Measurements from ENCODE around the gene EXOC1. TPM values are rescaled to one million over a fixed set of nuclear protein-coding genes. Genes with fewer than 3 reads are reported as not detected.
A peak's percentile ranks its signal among the peaks of the same experiment; 100 is the strongest.
"Not testable (repeated sequence)": the region's sequence is repeated elsewhere in the genome, so short reads cannot be mapped to it uniquely, and the experiment has no call there.

EXOC1 gene
- polyA plus RNA-seq, 5 donors = 36.6 to 64.0 (median 51.3) TPM

DNA sequence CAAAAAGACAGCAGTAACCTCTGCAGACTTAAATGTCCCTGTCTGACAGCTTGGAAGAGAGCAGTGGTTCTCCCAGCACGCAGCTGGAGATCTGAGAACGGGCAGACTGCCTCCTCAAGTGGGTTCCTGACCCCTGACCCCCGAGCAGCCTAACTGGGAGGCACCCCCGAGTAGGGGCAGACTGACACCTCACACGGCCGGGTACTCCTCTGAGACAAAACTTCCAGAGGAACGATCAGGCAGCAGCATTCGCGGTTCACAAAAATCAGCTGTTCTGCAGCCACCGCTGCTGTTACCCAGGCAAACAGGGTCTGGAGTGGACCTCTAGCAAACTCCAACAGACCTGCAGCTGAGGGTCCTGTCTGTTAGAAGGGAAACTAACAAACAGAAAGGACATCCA, 11.1 kb upstream of the EXOC1 start:
- not testable (repeated sequence) for DNase-seq

DNA sequence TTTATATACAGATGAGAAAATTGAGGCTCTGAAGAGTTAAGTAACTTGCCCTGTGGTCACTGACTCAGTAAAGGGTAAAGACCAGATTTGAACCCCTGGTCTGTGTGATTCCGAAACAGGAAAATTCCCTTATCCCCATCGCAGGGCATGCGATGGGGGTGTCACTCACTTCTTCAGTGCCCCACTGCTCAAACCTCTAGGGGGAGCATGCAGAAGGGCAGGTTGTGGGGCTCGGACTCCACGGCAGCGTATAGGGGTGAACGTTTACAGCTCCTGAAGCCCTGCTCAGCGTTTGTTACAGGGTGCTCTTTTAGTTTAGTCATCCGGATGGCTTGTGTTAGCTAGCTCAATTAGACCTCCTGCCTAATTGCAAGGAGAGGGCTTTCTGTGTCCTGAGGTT, 3.7 kb upstream of the EXOC1 start:
- no peak for DNase-seq

DNA sequence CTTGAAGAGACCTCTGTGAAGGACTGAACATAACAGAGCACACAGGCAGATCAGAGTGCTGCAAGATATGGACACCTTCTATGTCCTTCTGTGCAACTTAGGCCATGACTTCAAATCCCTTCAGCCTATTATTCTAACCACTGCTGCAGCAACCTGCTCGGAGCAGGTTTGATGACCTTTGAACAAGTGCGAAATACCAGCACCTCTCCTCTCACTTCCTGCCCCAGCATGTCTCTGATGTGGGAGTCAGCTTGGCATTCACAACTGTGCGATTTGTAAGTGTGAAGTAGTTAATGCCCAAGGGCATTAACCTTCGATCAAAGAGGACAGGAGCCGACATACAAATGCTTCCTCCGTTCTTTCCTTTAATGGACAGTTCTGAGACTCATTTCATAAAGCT, 1.6 kb upstream of the EXOC1 start:
- no peak for DNase-seq

DNA sequence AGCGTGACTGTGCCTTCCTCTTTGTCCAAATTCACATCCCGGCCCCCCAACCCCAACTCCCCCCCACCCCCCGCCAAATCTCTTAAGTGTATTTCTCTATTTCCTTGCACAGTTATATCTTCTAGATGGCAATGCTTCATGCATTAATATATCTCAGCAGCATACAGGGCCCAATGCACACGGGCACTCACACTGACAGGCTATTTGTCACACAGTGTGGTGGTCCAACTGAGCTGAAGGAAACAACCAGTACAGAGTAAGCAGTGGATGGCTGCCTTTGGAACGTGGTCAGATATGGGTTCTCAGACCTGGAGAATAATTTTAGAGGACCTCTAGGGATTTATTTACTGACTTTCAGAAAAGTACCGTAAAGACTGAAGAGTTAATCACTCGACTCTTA, 681 bp downstream of the EXOC1 start:
- no peak for DNase-seq

DNA sequence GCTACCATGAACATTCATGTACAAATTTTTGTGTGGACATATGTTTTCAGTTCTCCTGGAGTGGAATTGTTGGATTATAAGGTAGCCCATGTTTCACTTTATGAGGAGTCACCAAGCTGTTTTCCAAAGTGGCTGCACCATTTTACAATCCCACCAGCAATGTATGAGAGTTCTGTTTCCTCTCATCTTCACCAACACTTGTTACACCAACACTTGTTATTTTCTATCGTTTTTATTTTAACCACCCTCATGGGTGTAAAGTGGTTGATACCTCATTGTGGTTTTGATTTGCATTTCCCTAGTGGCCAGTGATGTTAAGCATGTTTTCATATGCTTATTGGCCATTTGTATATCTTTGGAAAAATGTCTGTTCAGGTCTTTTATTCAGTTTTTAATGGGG, 4.1 kb downstream of the EXOC1 start:
- DNase-seq = no peak

DNA sequence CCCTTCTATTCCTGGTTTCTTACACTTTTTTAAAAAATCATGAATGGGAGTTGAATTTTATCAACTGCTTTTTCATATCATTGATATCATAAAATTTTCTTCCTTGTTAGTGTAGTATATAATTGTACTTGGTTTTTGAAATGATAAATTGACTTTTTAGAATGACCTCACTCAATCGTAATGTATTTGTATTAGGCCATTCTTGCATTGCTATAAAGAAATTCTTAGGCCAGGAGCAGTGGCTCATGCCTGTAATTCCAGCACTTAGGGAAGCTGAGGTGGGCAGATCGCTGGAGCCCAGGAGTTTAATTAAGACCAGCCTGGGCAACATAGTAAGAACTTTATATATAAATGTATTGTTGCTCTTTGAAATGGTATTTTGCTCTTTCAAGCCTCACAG, 6.3 kb downstream of the EXOC1 start:
- no peak for DNase-seq

DNA sequence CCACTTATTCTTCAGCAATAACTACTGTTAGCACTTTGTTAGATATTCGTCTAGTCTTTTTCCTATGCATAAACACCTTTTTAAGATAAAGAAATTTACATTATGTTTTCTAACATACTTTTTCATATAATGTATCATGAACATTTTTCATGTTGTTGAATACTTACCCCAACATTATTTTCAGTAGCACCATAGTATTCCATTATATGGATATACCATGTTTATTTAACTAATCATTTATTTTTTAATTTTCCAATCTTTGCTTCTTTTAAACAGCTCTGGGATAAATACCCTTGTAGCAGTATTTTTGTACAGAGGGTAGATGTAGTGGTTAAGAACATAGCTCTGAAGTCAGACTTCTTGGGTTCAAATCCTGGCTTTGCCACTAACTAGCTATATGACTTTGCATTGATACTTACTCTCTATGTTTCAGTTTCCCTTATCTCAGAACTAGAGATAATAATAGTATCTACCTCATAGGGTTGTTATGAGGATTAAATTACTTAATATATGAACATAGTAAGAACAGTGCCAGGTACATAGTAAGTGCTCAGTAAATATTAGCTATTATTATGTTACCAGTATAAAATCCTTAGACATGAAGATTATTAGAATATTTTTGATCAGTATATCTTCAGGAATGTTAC, 11.3 kb downstream of the EXOC1 start:
- DNase-seq = no peak

DNA sequence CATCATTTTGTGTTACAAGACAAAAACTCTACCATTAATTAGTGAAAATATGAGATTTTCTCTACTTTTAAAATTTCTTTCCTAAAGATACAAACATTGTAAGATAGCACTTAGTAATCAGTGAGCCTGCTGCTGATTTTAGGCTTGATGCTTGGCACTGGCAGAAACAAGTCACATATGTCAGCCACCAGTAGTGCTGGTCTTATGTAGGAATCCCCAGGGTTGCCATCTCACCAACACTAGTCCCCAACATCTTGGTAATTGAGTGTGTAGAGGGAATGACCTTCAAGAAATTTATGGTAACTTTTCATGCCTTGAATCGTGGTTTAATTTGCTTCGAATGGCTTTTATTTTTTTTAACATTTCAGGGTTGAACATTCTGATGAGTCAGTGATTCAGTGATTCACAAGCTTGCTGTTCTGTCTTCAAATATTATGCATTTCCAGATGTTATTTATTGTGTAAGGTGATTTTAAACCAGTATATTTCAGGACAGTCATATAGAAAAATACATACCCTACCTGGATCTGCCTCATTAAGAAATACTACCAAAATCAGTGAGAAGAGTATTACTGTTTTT, 11.9 kb downstream of the EXOC1 start:
- no peak for DNase-seq

DNA sequence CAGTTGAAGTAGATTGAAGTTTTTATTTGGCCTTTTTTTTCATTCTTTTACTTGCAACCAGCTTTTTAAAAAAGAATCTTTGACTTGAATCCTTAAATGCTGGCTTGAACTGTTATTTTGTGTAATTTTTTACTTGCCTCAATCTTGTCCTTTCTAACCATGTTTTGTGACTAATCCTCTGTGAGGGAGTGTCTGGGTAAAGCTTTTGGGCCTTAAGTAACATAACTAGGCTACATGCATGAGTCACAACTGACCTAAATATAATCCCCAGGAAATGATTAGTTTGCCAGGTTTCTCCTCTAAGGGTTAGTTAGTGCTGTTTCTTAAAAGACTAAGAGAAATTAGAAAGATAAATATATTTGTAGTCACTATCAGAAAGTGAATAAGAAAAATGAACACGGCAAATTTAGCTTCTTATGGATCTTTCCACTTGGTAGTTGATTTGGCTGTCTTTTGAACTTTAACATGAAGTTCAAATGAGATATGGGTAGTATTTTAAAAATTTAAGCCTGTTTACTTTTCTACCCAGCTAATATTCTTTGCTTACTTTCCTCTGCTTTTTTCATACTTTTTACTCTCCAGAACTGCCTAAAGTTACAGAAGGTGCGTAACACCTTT, 13.0 kb downstream of the EXOC1 start:
- DNase-seq = no peak

DNA sequence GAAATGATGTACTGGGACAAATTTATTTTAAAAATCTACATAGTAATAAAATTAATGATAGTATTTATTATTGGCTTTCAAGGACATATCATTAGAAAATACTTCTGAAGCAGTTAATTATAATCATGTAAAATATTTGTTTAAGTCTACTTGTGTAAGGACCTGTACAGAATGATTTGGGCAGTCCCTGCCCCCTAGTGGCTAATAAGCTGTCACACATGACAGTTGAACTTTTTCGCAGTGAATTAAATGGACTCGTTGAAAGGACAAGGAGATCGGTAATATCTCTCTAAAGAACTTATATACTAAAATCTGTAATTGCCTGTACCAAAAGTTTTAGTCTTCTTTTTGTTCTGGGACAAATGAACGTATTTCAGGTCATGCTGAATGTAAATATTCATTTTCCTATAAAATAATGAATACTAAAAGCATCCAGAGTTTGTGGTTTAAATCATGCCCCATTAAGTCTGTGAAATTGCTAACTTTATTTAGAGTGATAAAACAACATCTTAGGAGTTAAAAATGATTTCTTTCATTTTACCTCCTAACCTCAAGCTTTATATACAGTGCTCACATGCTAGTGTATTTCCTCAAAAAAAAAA, 13.6 kb downstream of the EXOC1 start:
- DNase-seq = peak; percentile 10 to 30

DNA sequence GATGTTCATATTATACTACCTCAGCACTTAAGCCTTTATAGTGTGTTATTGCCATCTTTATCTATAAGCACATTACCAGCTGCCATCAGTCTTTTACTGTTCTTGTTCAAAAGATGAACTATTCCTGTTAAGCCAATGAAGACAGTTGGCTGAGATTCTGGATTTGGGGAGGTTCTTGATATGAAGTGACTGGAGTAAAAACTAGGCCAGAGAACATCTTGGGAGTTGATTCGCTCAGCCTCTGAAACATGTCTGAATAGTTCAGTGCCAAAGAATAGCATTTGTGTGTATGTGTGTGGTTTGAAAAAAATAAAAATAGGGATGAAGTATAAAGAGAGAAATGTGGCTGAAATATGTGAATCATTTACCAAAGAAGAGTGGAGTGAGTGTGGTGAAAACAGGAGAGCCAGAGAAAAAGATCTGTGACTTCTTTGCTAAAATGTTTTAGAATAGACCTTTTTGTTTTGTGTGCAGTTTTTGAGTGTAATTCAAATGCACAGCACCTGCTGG, 15.2 kb downstream of the EXOC1 start:
- no peak for DNase-seq

DNA sequence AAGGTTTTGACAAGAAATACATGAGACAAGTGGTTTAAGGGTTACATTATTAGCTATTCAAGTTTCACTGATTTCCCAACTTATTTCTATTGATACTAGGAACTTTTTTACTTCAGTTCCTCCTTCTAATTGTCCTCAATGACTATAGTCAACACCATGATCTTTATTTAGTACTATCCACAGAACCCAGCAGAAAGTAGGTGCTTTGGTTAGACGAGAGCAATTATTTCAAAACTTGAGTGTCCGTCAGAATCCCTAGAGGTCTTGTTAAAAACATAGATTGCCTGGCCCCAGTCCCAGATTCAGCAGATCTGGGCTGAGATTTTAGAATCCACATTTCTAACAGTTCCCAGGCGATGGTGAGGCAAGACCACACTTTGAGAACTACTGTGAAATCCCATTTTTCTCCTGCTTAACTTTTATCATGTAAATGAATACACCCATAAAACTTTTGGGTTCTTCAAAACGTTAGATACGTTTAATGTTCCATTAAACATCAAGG, 17.9 kb downstream of the EXOC1 start:
- no peak for DNase-seq

DNA sequence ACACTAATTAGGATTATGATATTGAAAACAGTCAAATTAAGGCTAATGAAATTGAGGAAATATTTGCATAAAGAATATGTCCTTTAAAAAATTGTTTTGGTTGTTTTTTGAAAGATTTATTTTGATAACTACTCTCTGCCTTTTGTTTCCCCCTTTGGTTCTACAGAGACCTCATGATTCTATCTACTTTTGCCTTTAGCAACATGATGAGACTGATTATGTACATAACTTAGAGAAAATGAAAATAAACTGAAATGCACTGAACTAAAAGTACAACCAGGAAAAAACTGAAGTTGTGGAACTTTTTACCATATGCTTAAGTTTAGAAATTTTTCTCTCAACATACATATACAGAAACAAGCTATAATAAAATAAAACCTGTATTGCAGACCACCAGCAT, 21.4 kb downstream of the EXOC1 start:
- no peak for DNase-seq

DNA sequence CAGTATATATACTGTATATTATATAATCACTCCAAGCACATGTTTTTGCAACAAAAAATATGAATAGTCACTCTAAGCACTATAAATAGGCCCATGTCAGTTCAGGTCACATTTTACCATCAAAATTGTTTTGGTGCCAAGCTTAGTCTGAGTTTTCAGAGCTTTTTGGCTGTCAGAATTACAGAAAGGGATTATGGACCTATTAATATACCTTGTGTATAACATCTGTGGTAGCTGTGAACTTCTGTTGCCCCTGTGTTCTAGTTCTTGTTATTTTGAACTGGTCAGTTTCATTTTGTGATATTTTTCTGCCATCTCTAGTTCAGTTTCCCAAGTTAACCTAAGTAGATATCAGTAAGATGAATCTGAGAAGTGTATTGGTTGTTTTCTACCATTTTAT, 22.9 kb downstream of the EXOC1 start:
- DNase-seq = no peak

DNA sequence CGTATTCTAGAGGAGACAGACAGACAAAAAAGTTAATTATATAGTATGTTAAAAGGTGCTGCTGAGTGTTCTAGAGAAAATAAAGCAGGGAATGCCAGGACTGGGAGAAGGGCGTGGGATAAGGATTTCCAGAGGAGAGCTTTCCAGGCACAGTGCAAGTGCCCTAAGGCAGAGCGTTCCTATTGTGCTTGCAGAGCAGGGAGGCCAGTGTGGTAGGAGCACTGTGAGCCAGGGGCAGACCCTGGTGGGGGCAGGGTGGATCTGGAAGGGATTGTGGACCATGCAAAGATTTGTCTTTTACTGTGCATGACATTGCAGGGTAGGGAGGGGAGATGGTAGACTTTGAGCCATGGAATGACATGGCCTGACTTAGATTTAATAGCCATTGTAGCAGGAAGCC, 25.8 kb downstream of the EXOC1 start:
- DNase-seq = no peak

DNA sequence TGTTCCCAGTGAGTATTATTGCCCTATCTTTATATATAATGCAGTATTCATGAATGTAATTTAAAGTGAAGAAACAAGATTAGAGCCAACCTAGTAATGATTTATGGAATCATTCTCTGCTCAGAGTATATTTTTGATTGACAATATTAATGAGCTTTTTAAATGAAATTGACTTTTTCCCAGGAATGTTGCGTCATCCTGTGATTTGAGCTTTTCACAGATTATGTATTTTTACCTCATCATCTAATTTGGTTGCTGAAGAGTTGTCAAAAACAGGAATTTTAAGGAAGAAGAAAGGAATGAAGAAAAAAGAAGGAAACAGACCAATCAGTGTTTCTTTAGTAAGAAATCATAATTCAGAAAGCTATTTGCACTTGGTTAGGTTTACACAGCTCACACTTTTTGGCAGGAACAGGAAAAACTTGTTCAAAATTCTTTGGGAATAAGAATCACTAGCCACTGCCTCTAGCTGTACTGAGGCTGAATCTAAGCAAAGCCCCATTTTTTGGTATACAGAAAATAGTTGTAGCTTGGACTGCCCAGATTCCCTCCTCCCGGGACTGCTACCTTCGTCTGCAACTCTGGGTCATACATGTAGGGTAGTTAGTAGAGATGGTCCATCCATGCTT, 27.3 kb downstream of the EXOC1 start:
- DNase-seq = no peak

DNA sequence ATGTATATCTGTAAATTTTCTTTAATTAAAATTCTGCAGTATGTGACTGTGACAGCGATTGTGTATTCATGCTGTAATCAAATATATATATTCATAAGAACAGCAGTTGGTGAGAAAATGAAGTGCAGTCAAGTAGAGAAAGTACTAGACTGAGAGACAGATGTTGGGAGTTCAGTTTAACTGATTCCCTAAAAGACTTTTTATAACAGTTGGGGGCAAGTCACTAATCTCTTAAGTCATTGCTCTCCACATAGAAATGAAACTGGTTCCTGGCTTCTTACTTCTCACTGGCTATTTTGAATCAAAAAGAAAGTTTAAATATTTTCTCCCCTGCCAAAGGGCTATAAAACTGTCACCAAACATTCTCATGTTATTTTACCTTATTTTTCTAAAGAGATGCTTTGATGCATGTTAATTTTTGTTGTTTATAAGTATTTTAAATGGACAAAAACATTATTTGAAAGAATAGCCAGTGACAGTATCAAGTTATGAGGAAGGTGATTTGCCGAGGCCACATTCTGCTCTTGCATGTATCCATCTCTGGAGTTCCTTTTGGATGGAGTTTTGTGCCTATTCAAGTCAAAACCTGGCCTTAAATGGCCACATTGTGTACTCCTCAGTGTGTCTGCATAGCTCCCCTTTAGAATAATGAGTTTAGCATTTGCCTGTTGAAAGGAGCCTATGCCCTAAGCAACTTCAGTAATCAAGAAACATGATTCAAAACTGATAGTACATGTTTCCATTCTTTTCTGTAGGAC, 30.8 kb downstream of the EXOC1 start:
- DNase-seq = no peak

DNA sequence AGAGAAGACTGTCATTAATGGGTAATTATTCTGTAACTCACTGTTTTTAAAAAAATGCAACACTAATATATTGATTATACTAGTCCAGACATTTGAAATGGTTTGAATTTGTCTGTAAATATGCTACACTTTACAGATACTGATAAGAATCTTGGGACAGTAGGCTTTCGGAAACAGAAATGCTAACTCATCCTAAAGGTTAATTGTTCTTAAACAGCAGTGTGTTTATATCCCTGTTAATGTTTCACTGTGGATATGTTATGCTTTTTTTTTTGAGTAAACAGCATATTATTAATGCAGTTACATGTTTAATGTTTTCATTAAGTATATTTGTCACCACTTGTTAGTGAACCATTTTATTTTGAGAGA, 31.4 kb downstream of the EXOC1 start:
- no peak for DNase-seq

DNA sequence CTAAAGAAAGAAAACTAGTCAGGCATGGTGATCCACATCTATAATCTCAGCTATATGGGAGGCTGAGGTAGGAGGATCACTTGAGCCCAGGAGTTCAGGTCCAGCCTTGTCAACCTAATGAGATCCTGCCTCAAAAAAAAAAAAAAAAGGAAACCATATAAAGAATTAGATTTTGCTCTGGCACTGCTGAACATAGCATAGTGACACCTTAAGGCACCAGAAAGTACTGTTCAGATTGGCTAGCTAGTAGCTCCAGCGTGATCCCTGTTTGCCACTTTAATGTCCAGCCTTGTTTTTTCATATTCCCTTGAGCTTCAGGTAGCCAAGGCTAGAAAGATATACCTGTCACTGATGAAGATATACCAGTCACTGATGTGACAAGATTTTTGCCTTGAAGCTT, 34.1 kb downstream of the EXOC1 start:
- DNase-seq = no peak

DNA sequence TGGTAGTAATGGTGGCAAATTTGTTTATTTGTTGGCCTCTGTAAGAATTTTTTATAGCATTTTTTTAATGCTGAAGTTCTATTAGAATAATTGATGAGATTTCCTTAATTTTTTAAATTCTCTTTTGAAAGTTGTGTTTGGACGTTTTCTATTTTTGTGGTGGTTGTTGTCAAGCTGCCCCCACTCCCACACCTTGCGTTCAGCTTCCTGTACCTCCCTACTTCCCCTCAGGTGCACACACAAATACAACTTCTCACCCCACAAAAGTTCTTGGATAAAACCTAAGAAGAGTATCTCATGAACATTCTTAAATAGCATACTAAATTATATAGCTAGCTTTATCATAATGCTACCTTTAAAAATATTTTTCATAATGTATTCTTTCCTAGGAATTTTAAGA, 38.7 kb downstream of the EXOC1 start:
- DNase-seq = no peak

DNA sequence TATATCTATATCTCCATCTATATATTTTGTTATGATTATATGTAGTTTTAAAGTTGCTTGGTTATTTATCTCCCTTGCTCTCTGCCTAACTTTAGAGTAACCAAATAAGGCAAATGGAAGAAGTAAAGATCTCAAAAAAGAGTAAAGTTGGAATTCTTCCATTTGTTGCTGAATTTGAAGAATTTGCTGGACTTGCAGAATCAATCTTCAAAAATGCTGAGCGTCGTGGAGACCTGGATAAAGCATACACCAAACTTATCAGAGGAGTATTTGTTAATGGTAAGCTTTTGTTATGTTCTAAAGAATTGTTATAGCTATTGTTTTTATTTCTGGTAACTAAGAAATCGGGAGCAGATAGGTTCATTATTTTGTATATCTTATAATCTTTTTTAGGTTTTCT, 43.2 kb downstream of the EXOC1 start:
- no peak for DNase-seq

DNA sequence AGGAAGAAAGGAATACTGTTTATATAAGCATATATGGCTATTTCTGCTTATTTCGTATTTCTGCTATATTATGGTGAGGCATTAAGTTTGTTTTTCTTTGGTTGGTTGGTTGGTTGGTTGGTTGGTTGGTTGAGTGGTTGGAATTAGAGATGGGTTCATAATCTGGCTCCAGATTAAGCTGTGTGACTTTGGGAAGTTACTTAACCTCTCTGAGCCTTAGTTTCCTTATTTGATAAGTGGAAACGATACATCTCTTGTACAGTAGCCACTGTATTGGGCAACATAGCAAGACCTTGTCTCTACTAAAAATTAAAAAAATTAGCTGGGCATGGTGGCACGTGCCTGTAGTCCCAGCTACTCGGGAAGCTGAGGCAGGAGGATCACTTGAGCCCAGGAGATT, 49.2 kb downstream of the EXOC1 start:
- no peak for DNase-seq
